HG03342 (cell line): ENCODE results near the gene TMEM52.

Experiments used
- ATAC-seq: cut with Tn5 transposase; IDR thresholded peaks from one replicate; pipeline ENCODE4 v1.9.1; 2021; ENCODE audit warnings: mild to moderate bottlenecking, moderate library complexity; ENCODE audit not compliant: unreplicated experiment

TMEM52 gene

DNA sequence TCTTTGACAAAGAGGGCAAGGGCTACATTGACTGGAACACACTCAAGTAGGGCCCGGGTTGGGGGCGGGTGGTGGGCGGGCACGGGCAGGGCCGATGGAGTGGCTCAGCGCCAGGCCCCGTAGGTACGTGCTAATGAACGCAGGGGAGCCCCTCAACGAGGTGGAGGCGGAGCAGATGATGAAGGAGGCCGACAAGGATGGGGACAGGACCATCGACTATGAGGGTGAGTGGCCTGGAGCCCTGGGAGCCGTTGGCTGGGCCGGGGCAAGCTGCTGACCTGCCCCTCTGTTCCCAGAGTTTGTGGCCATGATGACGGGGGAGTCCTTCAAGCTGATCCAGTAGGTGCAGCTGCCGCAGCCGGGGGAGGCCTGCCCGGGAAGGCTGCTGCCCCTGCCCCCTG is 2.2 kb downstream of the TMEM52 start:
- no peak for ATAC-seq

- ATAC-seq, result no peak
These were observed 2.9 kb downstream of the TMEM52 start for GRCh38 chr1:1915911-1916840.

GRCh38 chr1:1914971-1915692 is 3.9 kb downstream of the TMEM52 start, which contains the start of gene CALML6:
Gene CALML6 (plus strand): TSS chr1:1915260. CDS start chr1:1915281, 21 bp downstream.
- ATAC-seq, result no peak

GRCh38 chr1:1914101-1914970 is 4.7 kb downstream of the TMEM52 start:
- no peak for ATAC-seq

DNA sequence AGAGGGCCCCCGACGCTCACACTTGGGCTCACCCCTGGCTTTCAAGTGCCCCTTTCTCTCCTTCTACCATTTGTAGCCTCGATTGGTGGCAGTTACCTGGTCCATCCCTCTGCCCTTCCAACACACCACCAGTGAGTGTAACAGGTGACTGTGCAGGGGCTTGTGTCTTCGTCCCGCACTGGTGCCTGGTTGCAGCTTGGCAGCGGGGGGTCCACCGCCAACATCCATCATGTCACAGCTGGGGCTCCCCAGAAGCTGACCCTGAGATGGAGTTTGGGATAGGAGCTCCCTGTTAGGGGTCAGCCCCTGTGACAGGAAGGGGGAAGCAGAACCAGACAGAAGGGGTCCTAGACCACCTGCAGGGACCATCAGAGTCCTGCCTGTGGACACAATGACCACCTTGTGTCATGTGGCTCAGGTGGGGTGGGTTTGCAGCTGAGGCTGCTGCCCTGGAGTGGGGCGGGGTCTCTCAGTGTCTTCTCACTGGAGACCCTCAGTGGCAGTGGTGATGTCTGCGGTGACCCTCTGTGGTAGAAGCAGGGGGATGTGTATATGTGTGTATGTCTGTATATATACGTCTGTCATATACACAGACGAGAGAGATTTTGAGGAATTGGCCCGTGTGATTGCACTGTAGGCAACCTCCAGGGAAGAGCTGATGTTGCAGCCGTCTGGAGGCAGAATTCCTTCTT is 7.6 kb downstream of the TMEM52 start:
- ATAC-seq, result no peak

- no peak for ATAC-seq
These were observed 8.3 kb downstream of the TMEM52 start for GRCh38 chr1:1910651-1911331.

DNA sequence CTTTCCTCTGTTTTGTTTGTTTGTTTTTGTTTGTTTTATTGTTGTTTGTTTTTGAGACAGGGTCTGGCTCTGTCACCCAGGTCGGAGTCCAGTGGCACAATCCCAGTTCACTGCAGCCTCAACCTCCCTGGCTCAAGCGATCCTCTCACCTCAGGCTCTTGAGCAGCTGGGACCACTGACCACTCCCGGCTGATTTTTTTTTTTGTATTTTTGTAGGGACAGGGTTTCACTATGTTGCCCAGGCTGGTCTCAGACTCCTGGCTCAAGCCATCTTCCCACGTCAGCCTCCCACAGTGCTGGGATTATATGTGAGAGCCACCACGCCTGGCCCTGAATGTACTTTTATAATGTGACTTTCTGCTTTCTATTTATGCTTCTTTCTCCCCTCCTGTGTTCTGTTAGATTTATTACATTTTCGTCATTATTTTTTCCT is 9.0 kb downstream of the TMEM52 start:
- ATAC-seq, result no peak

DNA sequence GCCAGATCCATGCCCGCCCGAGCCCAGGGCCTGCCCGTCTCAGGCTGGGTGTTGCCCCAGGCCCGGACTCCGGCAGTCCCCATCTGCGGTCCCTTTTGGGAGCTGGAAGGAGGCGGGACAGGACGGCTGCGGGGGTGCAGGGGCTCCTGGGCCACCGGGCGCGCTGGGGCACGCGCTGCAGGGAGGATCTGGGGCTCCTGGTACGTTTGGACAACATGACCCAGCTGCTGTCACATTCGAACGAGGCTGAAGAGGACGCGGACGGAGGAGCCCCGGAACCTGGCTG is 10.6 kb downstream of the TMEM52 start:
- ATAC-seq, result peak; percentile 13

GRCh38 chr1:1907098-1907736 is 11.9 kb downstream of the TMEM52 start:
- ATAC-seq, result no peak

DNA sequence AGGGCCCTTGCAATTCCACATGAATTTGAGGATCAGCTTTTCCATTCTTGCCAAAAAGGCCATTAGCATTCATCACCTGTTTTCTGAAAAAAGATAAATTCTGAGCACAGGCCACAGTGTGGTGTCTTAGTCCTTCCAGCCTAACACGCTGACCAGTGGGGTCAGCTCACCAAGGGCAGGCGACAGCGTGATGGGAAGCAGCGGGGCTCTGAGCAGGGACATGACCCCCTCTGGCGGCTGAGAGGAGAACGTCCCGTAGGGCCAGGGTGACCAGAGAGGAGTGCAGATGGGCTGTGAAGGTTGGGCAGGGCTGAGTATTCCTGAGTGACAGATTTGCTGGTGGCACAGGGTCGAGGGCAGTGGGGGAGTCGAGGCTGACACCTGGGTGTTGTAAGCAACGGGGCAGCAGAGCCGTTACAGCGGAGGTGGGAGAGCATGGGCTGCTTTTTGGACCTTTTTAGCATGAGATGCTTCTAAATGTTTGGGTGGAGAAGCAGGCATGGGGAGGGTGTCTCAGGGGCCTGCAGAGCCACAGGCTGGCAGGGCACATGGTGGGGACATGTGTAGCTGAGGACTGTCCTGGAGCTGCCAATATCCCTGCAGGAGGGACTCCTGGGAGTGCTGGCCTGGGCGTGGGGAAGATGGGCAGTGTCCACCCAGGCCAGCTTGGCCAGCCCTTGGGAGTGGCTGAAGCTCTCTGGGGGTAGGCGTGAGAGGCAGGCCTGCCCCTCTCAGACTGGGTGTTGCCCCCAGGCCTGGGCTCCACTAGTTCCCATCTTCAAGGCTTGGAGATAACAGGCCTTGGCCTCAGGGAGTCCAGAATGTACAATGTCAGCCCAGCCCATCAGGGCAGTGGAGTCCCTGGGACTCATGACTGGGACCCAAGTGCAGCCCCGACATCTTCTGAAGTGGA is 12.6 kb downstream of the TMEM52 start:
- no peak for ATAC-seq

- no peak for ATAC-seq
These were observed 15.9 kb downstream of the TMEM52 start for GRCh38 chr1:1903224-1903623.

- no peak for ATAC-seq
These were observed 17.3 kb downstream of the TMEM52 start for GRCh38 chr1:1901641-1902294.

DNA sequence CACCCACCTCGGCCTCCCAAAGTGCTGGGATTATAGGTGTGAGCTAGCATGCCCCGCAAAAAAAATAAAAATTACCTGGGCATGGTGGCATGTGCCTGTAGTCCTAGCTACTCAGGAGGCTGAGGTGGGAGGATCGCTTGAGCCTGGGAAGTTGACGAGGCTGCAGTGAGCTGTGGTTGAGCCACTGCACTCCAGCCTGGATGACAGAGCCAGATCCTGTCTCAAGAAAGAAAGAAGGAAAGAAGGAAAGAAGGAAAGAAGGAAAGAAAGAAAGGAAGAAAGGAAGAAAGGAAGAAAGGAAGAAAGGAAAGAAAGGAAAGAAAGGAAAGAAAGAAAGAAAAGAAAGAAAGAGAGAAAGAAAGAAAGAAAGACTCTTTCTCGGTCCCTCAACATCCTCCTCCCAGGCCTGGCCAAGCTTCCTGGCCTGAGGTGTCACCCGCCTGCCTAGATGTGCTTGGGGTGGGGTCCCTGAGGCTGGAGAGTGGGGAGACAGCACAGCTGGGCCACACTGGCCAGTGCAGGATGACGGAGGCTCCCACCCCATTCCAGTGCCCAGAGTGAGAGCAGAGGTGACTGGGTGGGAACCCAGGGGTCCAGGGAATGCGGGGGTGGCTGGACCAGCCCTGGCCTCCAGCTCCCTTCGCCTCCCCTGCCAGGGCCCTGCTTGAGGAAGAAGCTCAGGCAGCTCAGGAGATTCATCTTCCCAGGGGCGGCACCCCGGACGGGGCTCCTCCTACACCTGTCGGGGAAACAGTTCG is 18.0 kb downstream of the TMEM52 start:
- ATAC-seq, result no peak

GRCh38 chr1:1899967-1900327 is 19.1 kb downstream of the TMEM52 start:
- ATAC-seq, result no peak

DNA sequence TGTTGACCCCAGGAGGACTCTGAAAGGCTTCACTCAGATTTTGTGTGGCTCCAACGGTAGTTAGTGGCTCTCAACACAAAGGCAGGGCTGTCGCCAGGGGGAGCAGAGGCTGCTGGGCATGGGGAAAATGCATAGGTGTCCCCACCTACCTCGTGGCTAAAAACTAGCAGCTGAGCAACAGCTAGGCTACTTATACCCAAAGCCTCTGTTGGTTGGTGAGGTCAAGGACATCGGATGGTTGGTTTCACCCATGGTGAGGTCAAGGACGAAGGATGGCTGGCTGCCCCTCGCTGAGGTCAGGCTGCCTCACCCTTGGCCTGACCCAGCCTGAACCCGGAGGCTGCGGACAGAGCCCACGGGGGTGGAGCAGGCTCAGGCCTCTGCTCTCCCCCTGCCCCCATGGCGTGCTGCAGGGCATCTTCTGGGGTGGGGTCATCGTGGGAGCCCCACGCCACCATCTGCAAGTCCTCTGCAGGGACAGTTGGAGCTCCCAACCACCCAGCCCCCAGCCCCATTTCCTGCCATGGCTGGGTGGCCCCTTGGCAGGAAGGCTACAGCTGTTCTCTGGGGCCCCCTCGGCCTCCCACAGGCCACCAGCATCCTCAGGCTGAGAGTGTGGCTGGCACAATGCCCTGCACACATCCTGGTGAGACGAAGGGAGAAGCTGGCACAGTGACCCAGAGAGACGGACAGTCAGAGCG is 19.7 kb downstream of the TMEM52 start:
- ATAC-seq, result no peak

GRCh38 chr1:1898246-1898933 is 20.7 kb downstream of the TMEM52 start:
- ATAC-seq, result no peak
